ENCODE results near the gene KANK3.
"Not testable (repeated sequence)": the region's sequence is repeated elsewhere in the genome, so short reads cannot be mapped to it uniquely, and the experiment has no call there.

The KANK3 gene

GRCh38 chr19:8342684-8343482 lies at the start of gene KANK3:
KANK3 (minus strand) TSS chr19:8343262; CDS start chr19:8337828, 5,434 bp downstream.
- Histone ChIP-seq H3K9ac (ENCODE audit: low read depth, low read length) (no peak within 1 kb of the TSS; the same call in 1 of the 2 replicates), H3K36me3 (ENCODE audit: insufficient read depth, low read depth, low read length) (no peaks in the 10 kb centered on the region), H3K4me1 (ENCODE audit: insufficient read depth, low read length) (no peaks in the 10 kb centered on the region), H3K4me3 (ENCODE audit: low read length) (peak within 1 kb of the TSS; percentile 71), H3K27me3 (ENCODE audit: insufficient read depth, low read length) (peaks cover 23% of the 10 kb centered on the region), H3K27ac (ENCODE audit: low read length) (no peak within 1 kb of the TSS), H3K9me3 (ENCODE audit: insufficient read depth, low read depth, low read length) (no peaks in the 10 kb centered on the region)

GRCh38 chr19:8392017-8392591 lies 49.0 kb upstream of the KANK3 start:
- H3K4me1 ChIP-seq (ENCODE audit: insufficient read depth, low read length) = no peaks in the 10 kb centered on the region; the same call in 1 of the 2 replicates
- no peaks in the 10 kb centered on the region for H3K27me3 ChIP-seq (ENCODE audit: insufficient read depth, low read length)
- H3K27ac ChIP-seq (ENCODE audit: low read length) = no peak overlapping the region
- H3K9me3 ChIP-seq (ENCODE audit: insufficient read depth, low read depth, low read length) = no peaks in the 10 kb centered on the region
- H3K4me3 ChIP-seq (ENCODE audit: low read length) = no peak overlapping the region
- H3K36me3 ChIP-seq (ENCODE audit: insufficient read depth, low read depth, low read length) = no peaks in the 10 kb centered on the region
- H3K9ac ChIP-seq (ENCODE audit: low read depth, low read length) = no peak overlapping the region

GRCh38 chr19:8391198-8392016 lies 48.3 kb upstream of the KANK3 start:
- Histone ChIP-seq H3K27me3 (ENCODE audit: insufficient read depth, low read length) (no peaks in the 10 kb centered on the region), H3K36me3 (ENCODE audit: insufficient read depth, low read depth, low read length) (no peaks in the 10 kb centered on the region), H3K27ac (ENCODE audit: low read length) (no peak overlapping the region), H3K9me3 (ENCODE audit: insufficient read depth, low read depth, low read length) (no peaks in the 10 kb centered on the region), H3K9ac (ENCODE audit: low read depth, low read length) (peak overlapping the region; percentile 51; the same call in 1 of the 2 replicates), H3K4me1 (ENCODE audit: insufficient read depth, low read length) (no peaks in the 10 kb centered on the region; the same call in 1 of the 2 replicates), H3K4me3 (ENCODE audit: low read length) (peak overlapping the region; percentile 73)

- H3K27ac ChIP-seq (ENCODE audit: low read length) = peak overlapping the region; percentile 99
- H3K27me3 ChIP-seq (ENCODE audit: insufficient read depth, low read length) = no peaks in the 10 kb centered on the region
- no peaks in the 10 kb centered on the region; the same call in 1 of the 2 replicates for H3K4me1 ChIP-seq (ENCODE audit: insufficient read depth, low read length)
- peak overlapping the region; percentile 99 for H3K9ac ChIP-seq (ENCODE audit: low read depth, low read length)
- H3K36me3 ChIP-seq (ENCODE audit: insufficient read depth, low read depth, low read length) = no peaks in the 10 kb centered on the region
- H3K9me3 ChIP-seq (ENCODE audit: insufficient read depth, low read depth, low read length) = no peaks in the 10 kb centered on the region
- H3K4me3 ChIP-seq (ENCODE audit: low read length) = peak overlapping the region; percentile 86
These were observed 47.5 kb upstream of the KANK3 start for GRCh38 chr19:8390617-8390981.

GRCh38 chr19:8389891-8390616 lies 47.0 kb upstream of the KANK3 start, which contains the start of gene RAB11B:
RAB11B (plus strand) TSS chr19:8390360; CDS start chr19:8390417, 57 bp downstream.
- H3K27me3 ChIP-seq (ENCODE audit: insufficient read depth, low read length) = no peaks in the 10 kb centered on the region
- H3K27ac ChIP-seq (ENCODE audit: low read length) = peak within 1 kb of the TSS; percentile 99
- H3K4me3 ChIP-seq (ENCODE audit: low read length) = peak within 1 kb of the TSS; percentile 86
- no peaks in the 10 kb centered on the region for H3K9me3 ChIP-seq (ENCODE audit: insufficient read depth, low read depth, low read length)
- no peaks in the 10 kb centered on the region; the same call in 1 of the 2 replicates for H3K4me1 ChIP-seq (ENCODE audit: insufficient read depth, low read length)
- no peaks in the 10 kb centered on the region for H3K36me3 ChIP-seq (ENCODE audit: insufficient read depth, low read depth, low read length)
- H3K9ac ChIP-seq (ENCODE audit: low read depth, low read length) = peak within 1 kb of the TSS; percentile 99

GRCh38 chr19:8388612-8388958 lies 45.5 kb upstream of the KANK3 start:
- Histone ChIP-seq H3K4me3 (ENCODE audit: low read length) (no peak overlapping the region), H3K9me3 (ENCODE audit: insufficient read depth, low read depth, low read length) (no peaks in the 10 kb centered on the region), H3K4me1 (ENCODE audit: insufficient read depth, low read length) (no peaks in the 10 kb centered on the region; the same call in 1 of the 2 replicates), H3K36me3 (ENCODE audit: insufficient read depth, low read depth, low read length) (no peaks in the 10 kb centered on the region), H3K27ac (ENCODE audit: low read length) (no peak overlapping the region), H3K27me3 (ENCODE audit: insufficient read depth, low read length) (no peaks in the 10 kb centered on the region), H3K9ac (ENCODE audit: low read depth, low read length) (no peak overlapping the region)

GRCh38 chr19:8387688-8388611 lies 44.9 kb upstream of the KANK3 start:
- H3K27me3 ChIP-seq (ENCODE audit: insufficient read depth, low read length) = no peaks in the 10 kb centered on the region
- H3K36me3 ChIP-seq (ENCODE audit: insufficient read depth, low read depth, low read length) = no peaks in the 10 kb centered on the region
- H3K27ac ChIP-seq (ENCODE audit: low read length) = no peak overlapping the region

GRCh38 chr19:8386990-8387389 lies 43.9 kb upstream of the KANK3 start:
- no peaks in the 10 kb centered on the region; the same call in 1 of the 2 replicates for H3K4me1 ChIP-seq (ENCODE audit: insufficient read depth, low read length)
- H3K9me3 ChIP-seq (ENCODE audit: insufficient read depth, low read depth, low read length) = no peaks in the 10 kb centered on the region
- no peaks in the 10 kb centered on the region for H3K27me3 ChIP-seq (ENCODE audit: insufficient read depth, low read length)
- no peak overlapping the region for H3K27ac ChIP-seq (ENCODE audit: low read length)
- no peaks in the 10 kb centered on the region for H3K36me3 ChIP-seq (ENCODE audit: insufficient read depth, low read depth, low read length)
- H3K9ac ChIP-seq (ENCODE audit: low read depth, low read length) = no peak overlapping the region
- H3K4me3 ChIP-seq (ENCODE audit: low read length) = no peak overlapping the region

More at GRCh38 chr19:8387688-8388611, 44.9 kb upstream of the KANK3 start:
- no peaks in the 10 kb centered on the region for H3K9me3 ChIP-seq (ENCODE audit: insufficient read depth, low read depth, low read length)
- H3K9ac ChIP-seq (ENCODE audit: low read depth, low read length) = no peak overlapping the region
- H3K4me1 ChIP-seq (ENCODE audit: insufficient read depth, low read length) = no peaks in the 10 kb centered on the region; the same call in 1 of the 2 replicates
- H3K4me3 ChIP-seq (ENCODE audit: low read length) = no peak overlapping the region

GRCh38 chr19:8386419-8386818 lies 43.4 kb upstream of the KANK3 start:
- not testable (repeated sequence) for H3K36me3 ChIP-seq (ENCODE audit: insufficient read depth, low read depth, low read length); H3K9ac ChIP-seq (ENCODE audit: low read depth, low read length); H3K4me3 ChIP-seq (ENCODE audit: low read length); H3K27me3 ChIP-seq (ENCODE audit: insufficient read depth, low read length); H3K9me3 ChIP-seq (ENCODE audit: insufficient read depth, low read depth, low read length); H3K27ac ChIP-seq (ENCODE audit: low read length); H3K4me1 ChIP-seq (ENCODE audit: insufficient read depth, low read length)

GRCh38 chr19:8385566-8385965 lies 42.5 kb upstream of the KANK3 start:
- H3K9me3 ChIP-seq (ENCODE audit: insufficient read depth, low read depth, low read length); H3K9ac ChIP-seq (ENCODE audit: low read depth, low read length); H3K27me3 ChIP-seq (ENCODE audit: insufficient read depth, low read length); H3K36me3 ChIP-seq (ENCODE audit: insufficient read depth, low read depth, low read length); H3K4me3 ChIP-seq (ENCODE audit: low read length); H3K27ac ChIP-seq (ENCODE audit: low read length); H3K4me1 ChIP-seq (ENCODE audit: insufficient read depth, low read length): not testable (repeated sequence)
